IMR-90 (cell line): ENCODE measurements around the gene HPSE2. TPM values are rescaled to one million over a fixed set of nuclear protein-coding genes. Genes with fewer than 3 reads are reported as not detected.

Experiments
- ATAC-seq: fragments of 200-7000 bp; cut with Tn5 transposase; 2 replicates; pipeline ENCODE4 v1.9.1; 2020; ENCODE audit warnings: low read depth, mild to moderate bottlenecking, moderate library complexity
- BruUV-seq: library from RNA; stranded (reverse); fragments of 400-500 nt; replicated peaks from 2 replicates; lab custom pipeline; 2021; lab: Mats Ljungman, UMichigan
- CTCF ChIA-PET: fragments of 300-600 bp; formaldehyde crosslinking; extraction: SDS; loops from one replicate; lab custom pipeline; 2021; ENCODE audit warnings: antibody characterized with exemption; lab: Yijun Ruan, JAX
- POLR2A ChIA-PET: fragments of 300-600 bp; sonication (Branson Sonifier 250); formaldehyde crosslinking; loops from one replicate; lab custom pipeline; 2022; ENCODE audit warnings: antibody characterized with exemption; ENCODE audit not compliant: unreplicated experiment; lab: Charles Lee
- DNase-seq: peaks from one replicate; pipeline ENCODE4 v3.0.0; 2013
- H2AFZ ChIP-seq: replicated peaks from 2 replicates; pipeline ENCODE3; 2013; ENCODE audit warnings: low read length, mild to moderate bottlenecking; ENCODE audit not compliant: poor library complexity
- H2AK5ac ChIP-seq: 2 replicates; pipeline ENCODE4 v1.6.1; 2013; ENCODE audit warnings: low read depth, low read length, inconsistent platforms
- H2AK9ac ChIP-seq: replicated peaks from 2 replicates; pipeline ENCODE3; 2013; ENCODE audit warnings: mild to moderate bottlenecking, low read depth, low read length, moderate library complexity; ENCODE audit not compliant: poor library complexity
- H2BK120ac ChIP-seq: 2 replicates; pipeline ENCODE4 v1.6.1; 2013; ENCODE audit warnings: low read depth, low read length, inconsistent platforms
- H2BK15ac ChIP-seq: 3 replicates; pipeline ENCODE4 v1.6.1; 2013; ENCODE audit warnings: low read depth, low read length, inconsistent platforms
- H2BK20ac ChIP-seq: 2 replicates; pipeline ENCODE4 v1.6.1; 2013; ENCODE audit warnings: low read depth, mild to moderate bottlenecking, inconsistent platforms, low read length, moderate library complexity
- H2BK5ac ChIP-seq: 2 replicates; pipeline ENCODE4 v1.6.1; 2013; ENCODE audit warnings: mild to moderate bottlenecking, low read depth, low read length, inconsistent platforms; ENCODE audit not compliant: poor library complexity, severe bottlenecking
- H3K14ac ChIP-seq: replicated peaks from 2 replicates; pipeline ENCODE4 v1.6.1; 2013; ENCODE audit warnings: low read depth, low read length, inconsistent platforms
- H3K18ac ChIP-seq: 2 replicates; pipeline ENCODE4 v1.6.1; 2013; ENCODE audit warnings: low read depth, low read length, control low read depth
- H3K23ac ChIP-seq: 2 replicates; pipeline ENCODE4 v1.6.1; 2013; ENCODE audit warnings: low read depth, low read length, inconsistent platforms
- H3K27ac ChIP-seq: 2 replicates; pipeline ENCODE4 v1.5.1; 2013; ENCODE audit warnings: mild to moderate bottlenecking, control low read depth, low read length; ENCODE audit not compliant: insufficient read depth
- H3K27me3 ChIP-seq: 2 replicates; pipeline ENCODE4 v1.6.1; 2013; ENCODE audit warnings: low read length; ENCODE audit not compliant: control insufficient read depth, insufficient read depth
- H3K36me3 ChIP-seq: 2 replicates; pipeline ENCODE4 v1.6.1; 2013; ENCODE audit warnings: low read length, mixed read lengths; ENCODE audit not compliant: control insufficient read depth, insufficient read depth
- H3K4ac ChIP-seq: 2 replicates; pipeline ENCODE4 v1.6.1; 2013; ENCODE audit warnings: low read depth, low read length, inconsistent platforms
- H3K4me1 ChIP-seq: 2 replicates; pipeline ENCODE4 v1.6.1; 2013; ENCODE audit warnings: low read length, mixed read lengths; ENCODE audit not compliant: control insufficient read depth, insufficient read depth
- H3K4me2 ChIP-seq: 2 replicates; pipeline ENCODE4 v1.6.1; 2013; ENCODE audit warnings: low read depth, mild to moderate bottlenecking, control low read depth, low read length, moderate library complexity
- H3K4me3 ChIP-seq: 2 replicates; pipeline ENCODE4 v1.5.1; 2013; ENCODE audit warnings: low read depth, mild to moderate bottlenecking, control low read depth, low read length, moderate library complexity; ENCODE audit not compliant: insufficient read depth
- H3K56ac ChIP-seq: 2 replicates; pipeline ENCODE4 v1.6.1; 2013; ENCODE audit warnings: low read length, inconsistent platforms; ENCODE audit not compliant: insufficient read depth; ENCODE audit errors: extremely low read depth
- H3K79me1 ChIP-seq, 2 experiments: 2 replicates each; pipeline ENCODE4 v1.6.1; 2013; ENCODE audit warnings: low read length in 2 of 2, inconsistent platforms in 1 of 2, low read depth in 1 of 2
- H3K9ac ChIP-seq: 2 replicates; pipeline ENCODE4 v1.6.1; 2013; ENCODE audit warnings: low read depth, low read length, control low read depth
- H3K9me1 ChIP-seq: 2 replicates; pipeline ENCODE4 v1.6.1; 2013; ENCODE audit warnings: low read length, inconsistent platforms; ENCODE audit not compliant: insufficient read depth
- H3K9me3 ChIP-seq: 2 replicates; pipeline ENCODE4 v1.6.1; 2013; ENCODE audit warnings: low read length; ENCODE audit not compliant: control insufficient read depth, insufficient read depth
- H4K20me1 ChIP-seq: 2 replicates; pipeline ENCODE4 v1.6.1; 2013; ENCODE audit warnings: low read length, inconsistent platforms; ENCODE audit not compliant: insufficient read depth
- H4K5ac ChIP-seq: 2 replicates; pipeline ENCODE4 v1.6.1; 2013; ENCODE audit warnings: mild to moderate bottlenecking, low read depth, low read length, control low read depth
- H4K8ac ChIP-seq, 2 experiments: 2 replicates each; pipeline ENCODE4 v1.6.1; 2013; ENCODE audit warnings: low read depth in 2 of 2, low read length in 2 of 2, control low read depth in 1 of 2, inconsistent platforms in 1 of 2
- H4K91ac ChIP-seq: 2 replicates; pipeline ENCODE4 v1.6.1; 2013; ENCODE audit warnings: low read depth, low read length, inconsistent platforms; ENCODE audit not compliant: insufficient read depth
- CTCF ChIP-seq: conservative IDR thresholded peaks from 2 replicates; pipeline ENCODE4 v1.5.1; 2012; ENCODE audit warnings: mild to moderate bottlenecking, low read depth, low read length, improper control_type of control experiment
- MXI1 ChIP-seq: IDR thresholded peaks from 2 replicates; pipeline ENCODE4 v1.6.1; 2012; ENCODE audit warnings: low read depth, mild to moderate bottlenecking, low read length, moderate library complexity, borderline replicate concordance
- NFE2L2 ChIP-seq: fragments of 150-350 bp; IDR thresholded peaks from 2 replicates; pipeline ENCODE4 v1.6.1; 2016; ENCODE audit warnings: low read depth, mild to moderate bottlenecking, low read length
- POLR2A ChIP-seq: IDR thresholded peaks from 2 replicates; pipeline ENCODE4 v1.6.1; 2012; ENCODE audit warnings: mild to moderate bottlenecking, low read depth, low read length
- RAD21 ChIP-seq: IDR thresholded peaks from 2 replicates; pipeline ENCODE4 v1.6.1; 2012; ENCODE audit warnings: low read length, improper control_type of control experiment
- WGBS, 2 experiments: methylation state at CpG; one replicate each; pipeline versions ENCODE4 v1.1.5 to v1.1.7; 2013; ENCODE audit warnings: missing lambda C conversion rate in 2 of 2; ENCODE audit not compliant: insufficient read length in 1 of 2; ENCODE audit errors: extremely low coverage in 2 of 2; 5-methylcytosine and 5-hydroxymethylcytosine counted together
- dilution Hi-C: fragments of 300-500 bp; cut with HindIII; formaldehyde crosslinking; loops from one replicate; pipeline ENCODE4 v1.14.3; 2018; ENCODE audit warnings: low sequenced_read_pairs; ENCODE audit not compliant: unreplicated experiment
- in situ Hi-C: fragments of 300-500 bp; cut with MboI; formaldehyde crosslinking; loops from 3 replicates; pipeline ENCODE4 v1.14.3; 2019; ENCODE audit warnings: low sequenced_read_pairs, inconsistent platforms, mixed read lengths
- intact Hi-C: fragments of 100-400 bp; cut with micrococcal nuclease; formaldehyde crosslinking; loops from 2 replicates; pipeline ENCODE4 v1.10.0; 2022
- polyA plus RNA-seq, 3 experiments: library from polyadenylated mRNA; depleted of rRNA; stranded (reverse); fragments of >200 nt; gene quantifications; 2 replicates each; pipeline ENCODE4 v1.2.3, GENCODE V29; 2012; ENCODE audit warnings: low replicate concordance in 1 of 3
- total RNA-seq: library from RNA; depleted of rRNA; stranded (reverse); fragments of >200 nt; gene quantifications from 2 replicates; pipeline ENCODE4 v1.2.3, GENCODE V29; 2012

The HPSE2 gene
- total and polyA plus RNA-seq, 2 of the 4 experiments (the other 2 are of a cell fraction) = not detected

DNA sequence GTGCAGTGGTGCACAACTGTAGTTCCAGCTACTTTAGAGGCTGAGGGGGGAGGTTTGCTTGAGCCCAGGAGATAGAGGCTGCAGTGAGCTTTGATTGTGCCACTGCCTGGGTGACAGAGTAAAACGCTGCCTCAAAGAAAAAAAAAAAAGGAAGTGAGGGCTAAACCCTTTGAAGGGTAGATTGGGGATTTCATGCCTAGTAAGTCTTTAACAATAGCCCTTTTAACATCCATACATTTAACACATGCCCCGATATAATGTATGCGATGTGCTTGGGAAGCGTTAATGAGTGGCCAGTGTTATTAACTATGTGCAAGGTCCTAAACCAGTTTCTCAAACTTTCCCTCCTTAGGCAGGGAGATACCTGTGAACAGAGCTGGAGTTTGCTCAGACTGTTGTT, 559.8 kb downstream of the HPSE2 start:
- Histone ChIP-seq H3K9me3 (no peaks in the 10 kb centered on the region), H3K9ac (no peak overlapping the region), H4K20me1 (no peaks in the 10 kb centered on the region), H2BK120ac (no peak overlapping the region), H2BK5ac (no peak overlapping the region), H3K4me2 (no peak overlapping the region), H3K4me1 (no peaks in the 10 kb centered on the region), H2AK9ac (no peak overlapping the region), H4K5ac (no peak overlapping the region), H3K4ac (no peak overlapping the region), H4K8ac (no peak overlapping the region), H3K18ac (no peak overlapping the region), H3K36me3 (no peaks in the 10 kb centered on the region), H2AFZ (no peak overlapping the region), H3K79me1 (no peaks in the 10 kb centered on the region), H3K27me3 (no peaks in the 10 kb centered on the region), H3K9me1 (no peaks in the 10 kb centered on the region), H3K56ac (no peak overlapping the region), H3K27ac (no peak overlapping the region), H2BK15ac (no peak overlapping the region), H2BK20ac (no peak overlapping the region), H3K14ac (no peak overlapping the region), H2AK5ac (no peak overlapping the region), H3K4me3 (no peak overlapping the region), H4K91ac (no peak overlapping the region), H3K23ac (no peak overlapping the region)
- dilution Hi-C loops = no loop called here
- POLR2A ChIA-PET = no interaction called here
- TF ChIP-seq CTCF (no peak), POLR2A (no peak), NFE2L2 (no peak), MXI1 (no peak), RAD21 (no peak)
- CTCF ChIA-PET = no interaction called here
- BruUV-seq = no TSS peak
- in situ Hi-C loops = no loop called here
- WGBS, 2 experiments = no CpG with 5 or more reads among the region's 4 CpGs
- no peak for ATAC-seq
- intact Hi-C loops = no loop called here
- DNase-seq = no peak
